K562 (cell line): Measurements from ENCODE around the gene SMIM7. TPM values are rescaled to one million over a fixed set of nuclear protein-coding genes. Genes with fewer than 3 reads are reported as not detected.

Experiments
- DACH1 ChIP-seq: fragments of 450-650 bp; IDR thresholded peaks from 2 replicates; pipeline ENCODE4 v1.6.1; 2018; ENCODE audit not compliant: partially characterized antibody
- GTF2F1 ChIP-seq: IDR thresholded peaks from 2 replicates; pipeline ENCODE4 v1.6.1; 2011; ENCODE audit warnings: low read depth, low read length, improper control_type of control experiment
- TCF7 ChIP-seq: sonication (generic); IDR thresholded peaks from 2 replicates; pipeline ENCODE4 v1.6.1; 2016; ENCODE audit warnings: antibody characterized with exemption, borderline replicate concordance
- polyA plus RNA-seq, 8 experiments: library from polyadenylated mRNA; depleted of rRNA in 4 of 8; stranded (reverse) in 5 of 8; unstranded in 3 of 8; fragments of >200 nt; fragmentation: Nextera tagmentation in 2 of 8; fragmentation: Illumina TruSeq in 1 of 8; extraction: Ambion mirVana in 2 of 8; extraction: Trizol in 1 of 8; gene quantifications; 2 replicates each; pipeline versions ENCODE4 v1.2.1 to v1.2.3, GENCODE V29; 2011 to 2014; ENCODE audit warnings: inconsistent platforms in 1 of 8, missing spikeins in 1 of 8
- total RNA-seq, 7 experiments: library from RNA; depleted of rRNA in 6 of 7; stranded (reverse); fragments of >200 nt in 6 of 7; fragmentation: Illumina TruSeq in 2 of 7; extraction: Trizol in 2 of 7; gene quantifications; 2 replicates each; pipeline versions ENCODE4 v1.2.1 to v1.2.3, GENCODE V29; 2011 to 2021; ENCODE audit warnings: low replicate concordance in 1 of 7
- TF ChIP-seq, protein P1 (sequence below): fragments of 150-350 bp; IDR thresholded peaks from 2 replicates; pipeline ENCODE4 v1.6.1; 2014; ENCODE audit warnings: low read depth, mild to moderate bottlenecking, low read length, borderline replicate concordance
- TF ChIP-seq, protein P2 (sequence below): IDR thresholded peaks from 2 replicates; pipeline ENCODE4 v1.6.1; 2012; ENCODE audit warnings: low read depth, low read length, improper control_type of control experiment, borderline replicate concordance
- TF ChIP-seq, protein P3 (sequence below), 2 experiments: fragments of 450-650 bp in 1 of 2; sonication (generic) in 1 of 2; formaldehyde crosslinking in 1 of 2; IDR thresholded peaks; 2 replicates each; pipeline versions ENCODE4 v1.7.1 to v1.9.0; 2016 to 2022; ENCODE audit warnings: inconsistent platforms in 1 of 2, mild to moderate bottlenecking in 1 of 2, missing genetic modification reagents in 1 of 2

The SMIM7 gene
- total and polyA plus RNA-seq, 9 of the 15 experiments (the other 6 are each of a cell fraction or from before 2014, with no cell fraction given), result 55.3 to 265 (median 107) TPM

DNA sequence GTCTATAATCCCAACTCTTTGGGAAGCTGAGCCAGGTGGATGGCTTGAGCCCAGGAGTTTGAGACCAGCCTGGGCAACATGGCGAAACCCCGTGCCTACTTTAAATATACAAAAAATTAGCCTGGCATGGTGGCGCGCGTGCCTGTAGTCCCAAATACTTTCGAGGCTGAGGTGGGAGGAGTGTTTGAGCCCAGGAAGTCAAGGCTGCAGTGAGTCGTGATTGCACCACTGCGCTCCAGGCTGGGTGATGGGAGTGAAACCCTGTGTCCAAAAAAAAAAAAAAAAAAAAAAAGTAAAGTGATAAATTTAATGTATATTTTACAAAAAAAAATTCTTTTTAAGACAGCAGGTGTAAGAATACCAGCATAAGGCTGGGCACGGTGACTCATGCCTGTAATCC lies 18.6 kb upstream of the SMIM7 start (continued):
- TF ChIP-seq, protein P1, sequence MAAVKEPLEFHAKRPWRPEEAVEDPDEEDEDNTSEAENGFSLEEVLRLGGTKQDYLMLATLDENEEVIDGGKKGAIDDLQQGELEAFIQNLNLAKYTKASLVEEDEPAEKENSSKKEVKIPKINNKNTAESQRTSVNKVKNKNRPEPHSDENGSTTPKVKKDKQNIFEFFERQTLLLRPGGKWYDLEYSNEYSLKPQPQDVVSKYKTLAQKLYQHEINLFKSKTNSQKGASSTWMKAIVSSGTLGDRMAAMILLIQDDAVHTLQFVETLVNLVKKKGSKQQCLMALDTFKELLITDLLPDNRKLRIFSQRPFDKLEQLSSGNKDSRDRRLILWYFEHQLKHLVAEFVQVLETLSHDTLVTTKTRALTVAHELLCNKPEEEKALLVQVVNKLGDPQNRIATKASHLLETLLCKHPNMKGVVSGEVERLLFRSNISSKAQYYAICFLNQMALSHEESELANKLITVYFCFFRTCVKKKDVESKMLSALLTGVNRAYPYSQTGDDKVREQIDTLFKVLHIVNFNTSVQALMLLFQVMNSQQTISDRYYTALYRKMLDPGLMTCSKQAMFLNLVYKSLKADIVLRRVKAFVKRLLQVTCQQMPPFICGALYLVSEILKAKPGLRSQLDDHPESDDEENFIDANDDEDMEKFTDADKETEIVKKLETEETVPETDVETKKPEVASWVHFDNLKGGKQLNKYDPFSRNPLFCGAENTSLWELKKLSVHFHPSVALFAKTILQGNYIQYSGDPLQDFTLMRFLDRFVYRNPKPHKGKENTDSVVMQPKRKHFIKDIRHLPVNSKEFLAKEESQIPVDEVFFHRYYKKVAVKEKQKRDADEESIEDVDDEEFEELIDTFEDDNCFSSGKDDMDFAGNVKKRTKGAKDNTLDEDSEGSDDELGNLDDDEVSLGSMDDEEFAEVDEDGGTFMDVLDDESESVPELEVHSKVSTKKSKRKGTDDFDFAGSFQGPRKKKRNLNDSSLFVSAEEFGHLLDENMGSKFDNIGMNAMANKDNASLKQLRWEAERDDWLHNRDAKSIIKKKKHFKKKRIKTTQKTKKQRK, result no peak
- TF ChIP-seq GTF2F1, result no peak
- TF ChIP-seq, protein P2, sequence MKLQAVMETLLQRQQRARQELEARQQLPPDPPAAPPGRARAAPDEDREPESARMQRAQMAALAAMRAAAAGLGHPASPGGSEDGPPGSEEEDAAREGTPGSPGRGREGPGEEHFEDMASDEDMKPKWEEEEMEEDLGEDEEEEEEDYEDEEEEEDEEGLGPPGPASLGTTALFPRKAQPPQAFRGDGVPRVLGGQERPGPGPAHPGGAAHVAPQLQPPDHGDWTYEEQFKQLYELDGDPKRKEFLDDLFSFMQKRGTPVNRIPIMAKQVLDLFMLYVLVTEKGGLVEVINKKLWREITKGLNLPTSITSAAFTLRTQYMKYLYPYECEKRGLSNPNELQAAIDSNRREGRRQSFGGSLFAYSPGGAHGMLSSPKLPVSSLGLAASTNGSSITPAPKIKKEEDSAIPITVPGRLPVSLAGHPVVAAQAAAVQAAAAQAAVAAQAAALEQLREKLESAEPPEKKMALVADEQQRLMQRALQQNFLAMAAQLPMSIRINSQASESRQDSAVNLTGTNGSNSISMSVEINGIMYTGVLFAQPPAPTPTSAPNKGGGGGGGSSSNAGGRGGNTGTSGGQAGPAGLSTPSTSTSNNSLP, result no peak
- TF ChIP-seq TCF7, result no peak
- TF ChIP-seq DACH1, result no peak
- TF ChIP-seq, protein P3, sequence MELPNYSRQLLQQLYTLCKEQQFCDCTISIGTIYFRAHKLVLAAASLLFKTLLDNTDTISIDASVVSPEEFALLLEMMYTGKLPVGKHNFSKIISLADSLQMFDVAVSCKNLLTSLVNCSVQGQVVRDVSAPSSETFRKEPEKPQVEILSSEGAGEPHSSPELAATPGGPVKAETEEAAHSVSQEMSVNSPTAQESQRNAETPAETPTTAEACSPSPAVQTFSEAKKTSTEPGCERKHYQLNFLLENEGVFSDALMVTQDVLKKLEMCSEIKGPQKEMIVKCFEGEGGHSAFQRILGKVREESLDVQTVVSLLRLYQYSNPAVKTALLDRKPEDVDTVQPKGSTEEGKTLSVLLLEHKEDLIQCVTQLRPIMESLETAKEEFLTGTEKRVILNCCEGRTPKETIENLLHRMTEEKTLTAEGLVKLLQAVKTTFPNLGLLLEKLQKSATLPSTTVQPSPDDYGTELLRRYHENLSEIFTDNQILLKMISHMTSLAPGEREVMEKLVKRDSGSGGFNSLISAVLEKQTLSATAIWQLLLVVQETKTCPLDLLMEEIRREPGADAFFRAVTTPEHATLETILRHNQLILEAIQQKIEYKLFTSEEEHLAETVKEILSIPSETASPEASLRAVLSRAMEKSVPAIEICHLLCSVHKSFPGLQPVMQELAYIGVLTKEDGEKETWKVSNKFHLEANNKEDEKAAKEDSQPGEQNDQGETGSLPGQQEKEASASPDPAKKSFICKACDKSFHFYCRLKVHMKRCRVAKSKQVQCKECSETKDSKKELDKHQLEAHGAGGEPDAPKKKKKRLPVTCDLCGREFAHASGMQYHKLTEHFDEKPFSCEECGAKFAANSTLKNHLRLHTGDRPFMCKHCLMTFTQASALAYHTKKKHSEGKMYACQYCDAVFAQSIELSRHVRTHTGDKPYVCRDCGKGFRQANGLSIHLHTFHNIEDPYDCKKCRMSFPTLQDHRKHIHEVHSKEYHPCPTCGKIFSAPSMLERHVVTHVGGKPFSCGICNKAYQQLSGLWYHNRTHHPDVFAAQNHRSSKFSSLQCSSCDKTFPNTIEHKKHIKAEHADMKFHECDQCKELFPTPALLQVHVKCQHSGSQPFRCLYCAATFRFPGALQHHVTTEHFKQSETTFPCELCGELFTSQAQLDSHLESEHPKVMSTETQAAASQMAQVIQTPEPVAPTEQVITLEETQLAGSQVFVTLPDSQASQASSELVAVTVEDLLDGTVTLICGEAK (IDR thresholded peaks at IDR 0.05), result no peak
- TF ChIP-seq, protein P3 (CRISPR knock-in tag; IDR thresholded peaks at IDR 0.05), result no peak
- TF ChIP-seq, all 486 proteins: peak for 0
